ENCODE data around the gene RHCG.

The RHCG gene

GRCh38 chr15:89443581-89443980, 52.8 kb downstream of the RHCG start:
- no peak for DNase-seq

DNA sequence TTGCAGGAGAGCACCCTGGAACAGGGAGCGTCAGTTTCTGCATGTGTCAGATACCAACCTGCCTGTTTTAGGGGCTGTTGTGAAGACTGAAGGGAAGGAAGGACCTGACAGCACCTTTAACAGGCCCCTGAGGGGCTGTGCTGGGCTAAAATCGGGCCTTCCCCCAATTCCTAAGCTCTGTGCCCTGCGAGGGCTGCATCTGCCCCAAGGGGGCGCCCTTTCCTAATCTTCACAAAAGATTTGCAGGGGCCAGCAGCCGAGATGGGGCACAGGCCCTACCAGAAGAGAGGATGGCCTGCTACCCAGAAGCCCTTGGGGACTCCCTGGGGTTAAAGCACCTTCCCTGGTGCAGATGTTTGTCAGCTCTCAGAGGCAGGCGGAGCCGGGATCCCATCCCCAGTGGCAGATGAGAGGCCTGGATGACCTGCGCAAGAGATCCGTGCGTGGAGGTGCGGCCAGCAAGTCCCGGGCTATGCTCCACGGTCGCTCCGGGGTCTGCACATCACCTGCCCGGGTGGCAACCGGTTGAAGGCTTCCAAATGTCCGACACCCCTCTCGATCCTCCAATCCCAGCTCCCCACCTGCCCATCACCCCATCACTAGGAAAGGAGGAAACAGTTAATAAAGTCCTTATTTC, 53.6 kb downstream of the RHCG start:
- no peak for DNase-seq

DNA sequence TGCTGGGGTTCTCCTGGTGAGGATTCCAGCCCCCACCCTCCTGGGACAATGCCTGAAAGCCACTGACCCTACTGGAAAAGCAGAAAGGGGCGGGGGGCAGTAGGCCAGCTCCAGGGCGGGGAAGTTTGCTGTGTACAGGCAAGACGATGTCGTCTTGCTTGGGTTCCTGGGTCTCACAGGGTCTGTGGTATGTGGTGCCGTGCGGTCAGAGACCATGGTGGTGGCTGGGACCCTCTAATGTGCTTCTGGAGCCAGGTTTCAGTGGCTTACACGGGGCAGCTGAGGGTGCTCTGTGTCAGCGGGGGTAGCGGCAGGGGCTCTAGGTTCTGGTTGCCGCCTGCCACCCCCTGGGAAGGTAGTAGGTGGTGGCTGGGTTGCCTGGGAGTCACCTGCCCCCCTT, 54.2 kb downstream of the RHCG start:
- no peak for DNase-seq

- no peak for DNase-seq
Measured at GRCh38 chr15:89441295-89441812, 55.0 kb downstream of the RHCG start.

- no peak for DNase-seq
Measured at GRCh38 chr15:89439764-89440163, 56.6 kb downstream of the RHCG start.

- DNase-seq: no peak
Measured at GRCh38 chr15:89436560-89437311, 59.6 kb downstream of the RHCG start.

DNA sequence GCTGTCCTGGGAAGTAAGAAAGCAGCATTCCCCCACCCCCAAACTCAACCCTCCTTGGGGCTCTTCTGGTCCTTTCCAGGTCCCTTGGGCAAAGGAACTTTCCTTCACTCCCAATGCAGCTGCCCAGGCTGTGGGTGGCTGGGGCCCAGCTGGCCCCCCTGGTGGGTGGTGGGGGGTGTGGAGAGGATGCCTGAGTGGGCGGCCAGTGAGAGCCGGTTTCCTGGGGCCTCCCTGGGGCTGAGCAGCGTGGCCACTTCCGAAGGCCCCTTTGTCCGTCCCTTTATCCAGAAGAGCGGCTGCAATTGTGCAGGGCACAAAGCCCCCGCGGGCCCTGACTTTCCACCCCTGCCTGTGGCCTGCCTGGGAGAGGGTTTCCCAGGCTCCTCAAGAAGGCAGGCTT, 61.0 kb downstream of the RHCG start:
- no peak for DNase-seq

DNA sequence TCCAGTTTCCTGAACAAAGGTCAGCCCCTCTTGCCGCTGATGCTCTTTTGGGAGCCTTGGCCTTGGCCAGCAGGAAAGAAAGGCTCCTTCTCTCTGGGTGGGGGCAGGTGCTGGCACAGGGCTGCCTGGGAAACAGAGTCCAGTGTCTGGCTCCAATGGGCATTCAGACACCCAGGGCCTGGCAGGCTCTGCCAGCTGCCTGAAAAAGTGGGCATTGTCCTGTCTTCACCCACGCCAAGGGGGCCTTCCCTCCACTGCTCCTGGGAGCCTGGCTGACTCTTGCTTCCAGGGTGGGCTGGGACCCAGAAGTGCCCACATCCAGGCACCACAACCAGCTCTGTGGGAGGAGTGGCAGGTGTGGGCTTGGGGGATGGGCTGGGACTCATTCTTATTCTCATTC, 62.7 kb downstream of the RHCG start:
- DNase-seq: no peak

- DNase-seq: peak; percentile 82
Measured at GRCh38 chr15:89430530-89431341, 65.6 kb downstream of the RHCG start.

- DNase-seq: no peak
Measured at GRCh38 chr15:89429986-89430385, 66.4 kb downstream of the RHCG start.

- no peak for DNase-seq
Measured at GRCh38 chr15:89429023-89429422, 67.4 kb downstream of the RHCG start.

GRCh38 chr15:89428246-89428645, 68.1 kb downstream of the RHCG start:
- DNase-seq: no peak

DNA sequence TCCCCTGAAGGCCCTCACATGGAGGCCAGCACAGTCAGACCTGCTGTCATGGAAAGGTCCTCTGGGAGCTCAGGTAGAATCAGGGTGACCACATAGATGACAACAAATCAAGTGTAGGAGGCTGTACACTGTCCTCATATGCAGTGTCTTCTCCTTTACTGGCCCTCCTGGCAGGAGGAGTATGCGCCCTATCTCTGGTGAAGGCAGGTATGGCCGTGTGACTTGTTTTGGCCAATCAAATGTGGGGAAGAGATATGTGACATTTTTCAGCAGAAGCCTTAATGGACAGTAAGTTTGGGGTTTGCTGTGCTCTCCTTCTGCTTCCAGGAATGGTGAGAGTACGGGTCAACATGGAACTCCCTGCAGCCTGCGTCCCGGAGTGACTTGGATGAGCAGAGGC, 69.9 kb downstream of the RHCG start:
- DNase-seq: no peak

DNA sequence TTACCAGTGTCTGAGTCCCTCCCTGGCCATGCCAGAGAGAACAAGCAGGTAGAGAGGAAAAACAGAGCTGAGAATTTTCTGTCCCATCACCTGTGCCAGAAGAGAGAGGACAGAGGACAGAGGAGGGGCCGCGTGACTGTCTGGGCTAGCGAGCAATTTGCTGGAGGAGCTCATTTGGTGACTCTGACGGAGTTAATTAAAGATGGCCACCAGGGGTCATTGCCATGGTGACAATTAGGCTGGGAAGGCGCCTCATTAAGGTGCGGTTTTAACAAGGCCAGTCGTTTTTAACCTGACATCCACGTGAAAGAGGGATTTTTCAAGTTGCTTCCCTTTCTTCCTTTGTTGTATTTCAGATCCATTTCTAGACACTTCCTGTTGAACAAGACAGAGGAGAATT, 72.4 kb downstream of the RHCG start:
- no peak for DNase-seq

Data from effector CD4-positive, alpha-beta T cell (primary cell).